Measurements from ENCODE around the gene ZNF598. TPM values are rescaled to one million over a fixed set of nuclear protein-coding genes. Genes with fewer than 3 reads are reported as not detected.
A peak's percentile ranks its signal among the peaks of the same experiment; 100 is the strongest.

ZNF598 gene
- total RNA-seq, 1 experiment from 2014 or later, result 85.7 TPM

- Histone ChIP-seq H3K27me3 (ENCODE audit: control insufficient read depth, insufficient read depth, low read length) (no peaks in the 10 kb centered on the region), H3K36me3 (ENCODE audit: control insufficient read depth, insufficient read depth, low read length) (no peaks in the 10 kb centered on the region; the same call in 1 of the 2 replicates), H3K4me1 (ENCODE audit: control insufficient read depth, insufficient read depth, low read length) (peaks cover 47% of the 10 kb centered on the region), H3K9me3 (ENCODE audit: control insufficient read depth, insufficient read depth, low read depth, low read length) (no peaks in the 10 kb centered on the region), H3K27ac (ENCODE audit: low read length) (peak overlapping the region; percentile 91), H3K4me3 (ENCODE audit: low read depth in 2 of 2, low read length in 2 of 2) (peak overlapping the region; percentile 85 to 94)
- POLR2A ChIA-PET, result interaction anchor here (0.6 kb wide), 2 partner anchors 13 to 48 kb away, joined by 3 to 6 read pairs; no protein-coding TSS in a partner anchor
- in situ Hi-C loops (cut with HindIII; ENCODE audit: low pct_unique_long_range_greater_than_20kb, low sequenced_read_pairs), result no loop called here
- intact Hi-C loops (cut with micrococcal nuclease; ENCODE audit: unreplicated experiment), result no loop called here
- CTCF ChIA-PET, result no interaction called here
- ATAC-seq, result no peak
- BruUV-seq (replicated peaks), result TSS peak; percentile 95
- DNase-seq (ENCODE audit: low read depth, low spot score), result no peak
- no peak for TF ChIP-seq REST (IDR thresholded peaks at IDR 0.05; ENCODE audit: insufficient read depth in 1 of 2, low read depth in 2 of 2, low read length in 1 of 2)
- TF ChIP-seq CTCF (IDR thresholded peaks at IDR 0.05), result no peak
- no peak for TF ChIP-seq SIN3A (IDR thresholded peaks at IDR 0.05; ENCODE audit: borderline replicate concordance, insufficient read depth, low read depth, low read length)
These were observed 1.6 kb downstream of the ZNF598 start for GRCh38 chr16:2008009-2008526.

GRCh38 chr16:2007081-2007836 is 2.4 kb downstream of the ZNF598 start:
- ChIA-PET POLR2A (no interaction called here), CTCF (no interaction called here)
- DNase-seq (ENCODE audit: low read depth, low spot score) (no peak), ATAC-seq (no peak)
- intact Hi-C loops (cut with micrococcal nuclease; ENCODE audit: unreplicated experiment) (no loop called here), in situ Hi-C loops (cut with HindIII; ENCODE audit: low pct_unique_long_range_greater_than_20kb, low sequenced_read_pairs) (no loop called here)
- Histone ChIP-seq H3K4me3 (ENCODE audit: low read depth in 2 of 2, low read length in 2 of 2) (peak overlapping the region; percentile 85 to 94), H3K4me1 (ENCODE audit: control insufficient read depth, insufficient read depth, low read length) (peaks cover 47% of the 10 kb centered on the region), H3K9me3 (ENCODE audit: control insufficient read depth, insufficient read depth, low read depth, low read length) (no peaks in the 10 kb centered on the region), H3K27ac (ENCODE audit: low read length) (peak overlapping the region; percentile 91), H3K36me3 (ENCODE audit: control insufficient read depth, insufficient read depth, low read length) (no peaks in the 10 kb centered on the region; the same call in 1 of the 2 replicates), H3K27me3 (ENCODE audit: control insufficient read depth, insufficient read depth, low read length) (no peaks in the 10 kb centered on the region)
- TF ChIP-seq SIN3A (IDR thresholded peaks at IDR 0.05; ENCODE audit: borderline replicate concordance, insufficient read depth, low read depth, low read length), result no peak
- no peak for TF ChIP-seq CTCF (IDR thresholded peaks at IDR 0.05)
- no peak for TF ChIP-seq REST (IDR thresholded peaks at IDR 0.05; ENCODE audit: insufficient read depth in 1 of 2, low read depth in 2 of 2, low read length in 1 of 2)
- no peak for TF ChIP-seq TCF7L2 (IDR thresholded peaks at IDR 0.05; ENCODE audit: low read depth, low read length)
- TF ChIP-seq POLR2AphosphoS5 (IDR thresholded peaks at IDR 0.05; ENCODE audit: low read depth, low read length), result no peak
- BruUV-seq (replicated peaks), result no TSS peak
